Cortex of kidney (tissue), 1 donor: ENCODE data around the gene SNORC.

Experiments used
- DNase-seq: peaks from one replicate; lab custom pipeline; 2025; lab: John Stamatoyannopoulos, UW

The SNORC gene

GRCh38 chr2:232869138-232870017, 686 bp upstream of the SNORC start:
- no peak for DNase-seq

GRCh38 chr2:232870766-232871371, 805 bp downstream of the SNORC start:
- no peak for DNase-seq

GRCh38 chr2:232871418-232871834, 1.4 kb downstream of the SNORC start:
- DNase-seq, result no peak

DNA sequence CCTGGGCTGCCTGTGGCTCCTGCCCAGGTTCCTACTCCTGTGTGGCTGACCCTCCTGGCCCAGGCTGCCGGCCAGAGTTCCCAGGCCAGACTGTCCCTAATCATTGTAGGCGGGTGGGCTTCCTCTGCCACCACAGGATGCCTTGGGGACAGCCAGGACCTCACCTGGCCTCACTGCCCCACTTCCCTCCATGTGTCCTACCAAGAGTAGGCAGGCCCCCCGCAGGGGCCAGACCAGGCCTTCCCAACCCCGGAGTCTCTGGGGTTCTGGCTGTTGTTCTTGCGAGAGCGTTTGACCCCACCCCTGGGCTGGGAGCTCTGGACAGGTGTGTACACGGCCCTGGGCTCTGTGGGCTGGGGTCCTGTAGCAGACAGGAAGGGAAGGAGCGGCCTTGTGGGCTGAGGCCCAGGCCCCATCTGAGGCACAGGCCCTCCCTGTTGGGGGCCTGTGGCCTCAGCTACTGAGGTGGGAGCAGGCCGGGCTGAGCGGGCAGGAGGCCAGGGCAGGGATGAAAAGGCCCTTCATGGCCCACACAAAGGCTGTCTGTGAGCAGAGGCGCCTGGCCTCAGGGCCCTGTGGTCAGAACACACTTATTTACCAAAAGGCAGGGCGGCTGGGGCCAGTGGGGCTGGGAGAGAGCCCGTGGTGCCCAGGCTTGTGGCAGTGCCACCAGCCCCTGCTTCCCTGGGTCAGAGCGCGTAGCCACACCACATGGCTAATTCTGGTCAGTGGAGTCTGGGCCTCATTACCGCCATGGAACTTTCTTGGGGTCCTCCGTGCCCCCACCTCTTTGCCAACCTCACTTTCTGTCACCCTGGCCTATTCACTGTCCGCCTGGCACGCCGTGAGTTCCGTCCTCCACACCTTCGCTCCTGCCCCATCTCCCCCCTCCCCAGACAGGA, 2.0 kb downstream of the SNORC start:
- no peak for DNase-seq

DNA sequence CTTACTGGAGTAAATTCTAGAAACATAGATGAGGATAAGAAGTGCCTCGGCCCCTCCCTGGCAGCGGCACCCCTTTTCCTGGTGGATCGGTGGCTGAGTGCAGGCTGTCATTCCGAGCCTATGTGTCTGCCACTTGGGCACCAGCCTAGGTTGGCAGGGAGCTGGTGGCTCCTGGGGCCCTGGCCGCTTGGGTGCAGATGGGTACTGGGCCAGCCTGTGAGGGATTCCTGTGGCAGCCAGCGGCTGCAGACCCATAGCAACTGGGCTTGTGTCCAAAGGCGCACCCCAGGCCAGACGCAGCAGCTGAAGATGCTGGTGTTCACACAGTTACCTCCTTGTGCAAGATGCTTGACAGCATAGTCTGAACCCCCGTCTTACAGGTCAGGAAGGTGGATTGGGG, 2.8 kb downstream of the SNORC start:
- DNase-seq, result no peak

- no peak for DNase-seq
These were observed 3.3 kb downstream of the SNORC start for GRCh38 chr2:232873292-232873908.

GRCh38 chr2:232873909-232874641, 4.0 kb downstream of the SNORC start:
- no peak for DNase-seq

DNA sequence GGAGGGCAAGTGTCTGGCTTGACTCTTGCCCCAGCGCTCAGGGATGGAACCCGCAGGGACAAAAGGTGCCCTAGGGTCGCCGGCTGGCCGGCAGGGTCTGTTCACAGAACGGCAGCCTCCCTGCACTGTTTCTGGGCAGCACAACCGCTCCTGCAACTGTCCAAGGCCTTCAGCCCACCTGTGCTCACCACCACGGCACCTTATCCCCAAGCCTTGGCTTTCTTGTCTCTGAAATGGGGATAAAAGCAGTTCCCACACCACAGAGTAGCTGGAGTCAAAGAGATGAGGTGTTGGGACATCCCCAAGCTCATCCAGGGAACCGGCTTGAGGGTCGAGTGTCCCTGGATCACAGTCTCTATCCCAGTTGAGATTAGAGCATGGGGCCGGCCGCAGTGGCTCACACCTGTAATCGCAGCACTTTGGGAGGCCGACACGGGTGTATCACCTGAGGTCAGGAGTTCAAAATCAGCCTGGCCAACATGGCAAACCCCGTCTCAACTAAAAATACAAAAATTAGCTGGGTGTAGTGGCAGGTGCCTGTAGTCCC, 4.7 kb downstream of the SNORC start:
- DNase-seq, result no peak

DNA sequence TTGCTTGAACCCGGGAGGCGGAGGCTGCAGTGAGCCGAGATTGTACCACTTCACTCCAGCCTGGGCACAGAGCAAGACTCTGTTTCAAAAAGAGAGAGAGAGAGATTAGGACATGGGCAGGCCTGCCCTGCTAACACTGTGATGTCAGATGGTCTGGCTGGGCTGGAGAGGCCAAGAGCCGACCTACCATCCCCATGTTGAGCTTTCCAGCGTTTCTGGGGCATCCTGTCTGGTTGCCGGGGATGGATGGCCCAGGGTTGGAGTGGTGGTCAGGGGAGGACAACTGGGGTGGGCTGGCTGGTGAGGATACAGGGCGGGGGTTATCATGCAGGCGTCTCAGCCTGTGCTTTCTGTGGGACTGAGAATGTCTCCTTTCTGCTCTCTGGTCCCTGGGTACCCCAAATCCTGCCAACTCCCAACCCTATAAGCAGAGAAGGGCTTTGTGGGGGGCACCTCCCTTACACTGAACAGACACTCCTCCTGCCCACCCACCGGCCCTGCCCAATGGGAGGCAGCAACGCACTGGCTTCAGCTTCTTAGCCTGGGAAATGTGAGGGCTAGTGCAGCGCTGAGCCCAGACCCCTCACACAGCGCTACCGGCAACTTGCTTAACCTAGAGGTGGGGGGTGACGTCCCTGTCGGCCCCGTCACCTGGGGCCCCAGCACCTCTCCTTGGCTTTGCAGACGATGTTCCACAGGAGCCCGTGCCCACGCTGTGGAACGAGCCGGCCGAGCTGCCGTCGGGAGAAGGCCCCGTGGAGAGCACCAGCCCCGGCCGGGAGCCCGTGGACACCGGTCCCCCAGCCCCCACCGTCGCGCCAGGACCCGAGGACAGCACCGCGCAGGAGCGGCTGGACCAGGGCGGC, 5.4 kb downstream of the SNORC start:
- no peak for DNase-seq

GRCh38 chr2:232876161-232876977, 6.3 kb downstream of the SNORC start:
- DNase-seq, result no peak

DNA sequence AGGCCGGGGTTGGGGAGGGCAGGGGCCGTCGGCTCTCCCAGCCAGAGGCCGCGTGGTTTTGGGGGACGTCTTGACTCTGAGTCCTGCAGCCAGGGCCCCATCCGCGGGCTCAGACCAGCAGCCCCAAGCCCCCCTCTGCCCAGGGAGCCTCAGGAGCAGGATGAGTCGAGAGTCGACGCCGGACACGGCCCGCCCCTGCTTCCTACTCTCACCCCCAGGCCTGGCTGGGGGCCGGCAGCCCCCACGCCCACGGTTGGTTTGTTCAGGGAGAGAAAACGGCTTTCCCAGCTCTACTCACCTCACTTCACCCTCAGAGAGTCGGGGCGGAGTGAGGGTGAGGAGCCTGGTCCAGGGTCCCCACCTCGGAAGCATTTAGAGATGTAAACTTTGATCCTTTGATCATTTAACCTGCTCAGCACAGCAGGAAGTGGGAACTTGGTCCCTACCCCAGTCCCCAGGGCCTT, 6.9 kb downstream of the SNORC start:
- DNase-seq, result no peak

- DNase-seq, result no peak
These were observed 8.0 kb downstream of the SNORC start for GRCh38 chr2:232877940-232878511.

DNA sequence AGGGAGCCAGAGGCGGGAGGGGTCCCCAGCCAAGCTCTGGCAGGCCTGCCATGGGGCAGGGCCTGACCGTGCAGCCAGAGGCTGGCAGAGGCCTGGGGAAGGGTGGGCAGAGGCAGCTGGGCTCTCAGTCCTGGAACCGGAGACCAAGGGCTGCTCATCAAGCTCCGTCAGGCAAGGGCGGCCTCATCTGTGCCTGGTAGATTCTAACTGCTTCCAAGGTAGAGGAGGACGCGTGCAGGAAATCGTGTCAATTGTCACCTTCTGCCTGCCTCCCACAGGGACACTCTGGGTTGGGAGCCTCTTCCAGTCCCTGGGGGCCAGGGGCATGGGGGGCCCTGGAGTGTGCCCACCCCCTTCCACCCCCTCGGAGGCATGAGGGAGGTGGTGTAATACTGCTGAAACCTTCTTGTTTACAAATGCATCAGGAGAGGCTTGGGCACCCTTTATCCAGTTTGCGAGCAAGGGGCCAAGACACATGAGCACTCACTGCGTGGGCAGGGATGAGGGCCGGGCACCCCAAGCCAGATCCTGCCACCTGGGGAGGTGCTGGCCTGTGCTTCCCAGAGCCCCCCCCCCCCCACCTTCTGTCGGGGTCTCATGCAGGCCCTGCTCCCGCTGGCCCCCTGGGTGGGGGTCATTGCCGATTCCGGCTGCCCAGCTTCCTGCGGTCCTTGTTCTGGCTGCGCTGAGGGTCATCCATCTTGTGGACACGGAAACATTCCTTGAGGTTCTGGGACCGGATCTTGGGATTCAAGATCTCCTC, 9.0 kb downstream of the SNORC start:
- DNase-seq, result no peak

DNA sequence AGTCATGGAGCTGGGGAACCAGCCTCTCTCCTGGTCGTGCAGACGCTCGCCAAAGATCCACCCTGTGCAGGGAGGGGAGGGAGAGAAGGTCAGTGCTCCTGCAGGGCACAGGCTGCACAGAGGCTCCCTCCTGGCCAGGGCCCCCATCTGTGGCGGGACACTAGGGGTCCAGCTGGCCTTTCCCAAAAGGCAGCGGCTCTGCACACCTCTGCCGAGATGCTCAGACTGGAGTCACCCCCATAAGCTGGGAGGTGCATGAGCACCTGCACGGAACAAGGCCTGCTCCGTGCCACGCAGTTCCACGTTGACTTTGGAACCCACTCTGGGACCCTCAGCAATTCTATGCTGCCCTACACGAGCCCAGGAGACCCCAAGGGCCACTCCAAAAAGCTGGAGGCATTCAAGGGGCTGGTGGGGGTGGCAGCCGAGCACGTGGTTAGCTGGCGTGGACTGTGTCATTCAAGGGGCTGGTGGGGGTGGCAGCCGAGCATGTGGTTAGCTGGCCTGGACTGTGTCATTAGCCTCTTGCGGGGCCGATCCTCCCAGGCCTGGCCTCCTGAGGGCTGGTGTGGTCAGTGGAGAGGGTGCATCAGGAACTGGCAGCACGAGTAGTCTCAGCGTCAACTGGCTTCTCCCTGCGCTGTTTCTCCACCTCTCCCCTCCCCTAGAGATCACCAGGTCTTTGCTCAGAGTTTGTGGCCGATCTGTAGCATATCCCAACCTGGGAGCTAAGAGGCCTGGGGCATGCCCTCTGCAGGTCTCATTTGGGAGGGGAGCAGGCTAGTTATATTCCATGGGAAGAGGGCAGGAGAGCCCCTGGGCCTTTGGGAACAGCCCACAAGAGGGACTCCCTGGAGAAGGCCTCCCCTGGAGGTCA, 9.8 kb downstream of the SNORC start:
- DNase-seq, result no peak

- DNase-seq, result no peak
These were observed 10.8 kb downstream of the SNORC start for GRCh38 chr2:232880764-232881351.

GRCh38 chr2:232882085-232882484, 12.0 kb downstream of the SNORC start:
- no peak for DNase-seq
